Tibial nerve (tissue), 4 donors: ENCODE results near the gene PABPC3.

Experiments used
- CTCF ChIP-seq, 5 experiments: fragments of 200-600 bp in 3 of 5; fragments of 450-650 bp in 2 of 5; sonication (generic) in 3 of 5; IDR thresholded peaks; one replicate each; pipeline ENCODE4 v1.5.1; 2016 to 2019; ENCODE audit warnings: antibody characterized with exemption in 5 of 5, mild to moderate bottlenecking in 3 of 5, moderate library complexity in 2 of 5
- EP300 ChIP-seq, 2 donors: sonication (generic); formaldehyde crosslinking; IDR thresholded peaks; one replicate each; pipeline ENCODE4 v1.6.1; 2017; ENCODE audit warnings: antibody characterized with exemption in 2 of 2, mild to moderate bottlenecking in 1 of 2

DNA sequence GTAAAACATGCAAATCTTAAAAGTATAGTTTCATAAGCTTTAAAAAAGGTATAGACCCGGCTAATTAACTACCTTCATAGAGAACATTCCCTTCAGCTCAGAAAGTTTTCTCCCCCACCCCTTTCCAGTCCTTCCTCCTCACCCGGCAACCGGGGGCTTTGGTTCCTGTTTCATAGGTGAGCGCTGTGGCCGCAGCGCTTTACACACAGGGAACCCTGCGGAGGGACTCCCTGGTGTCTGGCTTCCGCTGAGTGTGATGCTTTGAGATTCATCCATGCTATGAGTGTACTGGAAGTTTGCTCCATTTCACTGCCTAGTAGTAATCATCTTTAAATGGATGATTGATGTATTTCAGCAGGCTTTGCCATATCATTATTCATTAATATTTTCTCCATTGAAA lies 26.0 kb upstream of the PABPC3 start:
- TF ChIP-seq CTCF (IDR thresholded peaks at IDR 0.05), result no peak
- no peak for TF ChIP-seq EP300 (IDR thresholded peaks at IDR 0.05)
